B cell (primary cell): Measurements from ENCODE around the gene MRPS27.

Source experiments
- CTCF ChIP-seq: fragments of 200-600 bp; IDR thresholded peaks from one replicate; pipeline ENCODE4 v1.8.0; 2022; ENCODE audit warnings: antibody characterized with exemption, mild to moderate bottlenecking
- EZH2 ChIP-seq: IDR thresholded peaks from 2 replicates; pipeline ENCODE4 v1.6.1; 2012; ENCODE audit warnings: borderline replicate concordance, low read depth, mild to moderate bottlenecking, moderate library complexity, low read length; ENCODE audit not compliant: insufficient read depth, poor library complexity, severe bottlenecking

DNA sequence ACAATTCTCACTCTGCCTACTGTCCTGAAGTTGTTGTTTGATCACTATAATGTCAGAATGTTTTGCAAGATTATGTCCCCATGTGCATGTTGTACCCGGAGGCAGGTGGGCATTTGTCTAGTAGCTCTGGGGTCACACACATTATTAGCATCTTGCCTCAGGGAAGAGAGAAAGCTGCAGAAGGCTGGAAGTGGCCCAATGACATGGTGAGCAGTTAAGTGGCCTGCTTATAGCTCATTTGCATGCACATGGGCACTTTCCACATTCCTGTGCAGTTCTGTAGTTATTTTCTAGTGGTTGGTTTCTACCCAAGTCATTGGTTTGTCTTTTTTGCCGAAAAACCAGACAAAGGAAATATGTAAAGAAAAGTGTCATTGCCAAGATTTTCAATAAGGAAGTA lies 131.9 kb downstream of the MRPS27 start:
- no peak for TF ChIP-seq CTCF
- TF ChIP-seq EZH2, result no peak
